ENCODE data around the gene SSNA1. TPM values are rescaled to one million over a fixed set of nuclear protein-coding genes. Genes with fewer than 3 reads are reported as not detected.

The SSNA1 gene
- total RNA-seq, 1 donor = 59.7 TPM

- H3K4me2 ChIP-seq (ENCODE audit: insufficient read depth, low read length) = no peak overlapping the region
- no peaks in the 10 kb centered on the region for H3K9me3 ChIP-seq (ENCODE audit: low read depth, low read length)
- peaks cover 64% of the 10 kb centered on the region for H3K27me3 ChIP-seq (ENCODE audit: insufficient read depth, low read length)
- no peaks in the 10 kb centered on the region for H3K36me3 ChIP-seq (ENCODE audit: insufficient read depth, low read length)
- TF ChIP-seq CTCF (IDR thresholded peaks at IDR 0.05; ENCODE audit: extremely low read depth, low read depth, low read length) = no peak
- no peak overlapping the region for H3K4me3 ChIP-seq (ENCODE audit: insufficient read depth, low read length)
- DNase-seq (ENCODE audit: insufficient read length, low spot score, missing footprints) = peak; percentile 93
- H4K20me1 ChIP-seq (ENCODE audit: insufficient read depth, low read length) = no peaks in the 10 kb centered on the region
- H3K27ac ChIP-seq (ENCODE audit: low read depth, low read length) = no peak overlapping the region
- no peaks in the 10 kb centered on the region for H3K79me2 ChIP-seq (ENCODE audit: insufficient read depth, low read length)
- no peak overlapping the region for H2AFZ ChIP-seq (ENCODE audit: low read length)
- no peaks in the 10 kb centered on the region for H3K4me1 ChIP-seq (ENCODE audit: insufficient read depth, low read length)
Measured at GRCh38 chr9:137167277-137167746, 21.2 kb upstream of the SSNA1 start.

- H3K27me3 ChIP-seq (ENCODE audit: insufficient read depth, low read length) = peaks cover 61% of the 10 kb centered on the region
- no peak overlapping the region for H3K4me2 ChIP-seq (ENCODE audit: insufficient read depth, low read length)
Measured at GRCh38 chr9:137167747-137168572, 20.5 kb upstream of the SSNA1 start.

GRCh38 chr9:137168573-137168903, 19.9 kb upstream of the SSNA1 start:
- Histone ChIP-seq H3K27me3 (ENCODE audit: insufficient read depth, low read length) (peaks cover 59% of the 10 kb centered on the region), H3K4me3 (ENCODE audit: insufficient read depth, low read length) (no peak overlapping the region)
- DNase-seq (ENCODE audit: insufficient read length, low spot score, missing footprints) = peak; percentile 93

More at GRCh38 chr9:137167747-137168572, 20.5 kb upstream of the SSNA1 start:
- Histone ChIP-seq H3K27ac (ENCODE audit: low read depth, low read length) (no peak overlapping the region), H2AFZ (ENCODE audit: low read length) (no peak overlapping the region), H3K4me1 (ENCODE audit: insufficient read depth, low read length) (no peaks in the 10 kb centered on the region), H3K4me3 (ENCODE audit: insufficient read depth, low read length) (no peak overlapping the region), H3K9me3 (ENCODE audit: low read depth, low read length) (no peaks in the 10 kb centered on the region), H3K79me2 (ENCODE audit: insufficient read depth, low read length) (no peaks in the 10 kb centered on the region), H4K20me1 (ENCODE audit: insufficient read depth, low read length) (no peaks in the 10 kb centered on the region), H3K36me3 (ENCODE audit: insufficient read depth, low read length) (no peaks in the 10 kb centered on the region)
- DNase-seq (ENCODE audit: insufficient read length, low spot score, missing footprints) = peak; percentile 88
- no peak for TF ChIP-seq CTCF (IDR thresholded peaks at IDR 0.05; ENCODE audit: extremely low read depth, low read depth, low read length)

More at GRCh38 chr9:137168573-137168903, 19.9 kb upstream of the SSNA1 start:
- Histone ChIP-seq H3K4me2 (ENCODE audit: insufficient read depth, low read length) (no peak overlapping the region), H3K9me3 (ENCODE audit: low read depth, low read length) (no peaks in the 10 kb centered on the region), H3K36me3 (ENCODE audit: insufficient read depth, low read length) (no peaks in the 10 kb centered on the region), H3K79me2 (ENCODE audit: insufficient read depth, low read length) (no peaks in the 10 kb centered on the region), H2AFZ (ENCODE audit: low read length) (no peak overlapping the region), H3K4me1 (ENCODE audit: insufficient read depth, low read length) (no peaks in the 10 kb centered on the region), H4K20me1 (ENCODE audit: insufficient read depth, low read length) (no peaks in the 10 kb centered on the region), H3K27ac (ENCODE audit: low read depth, low read length) (no peak overlapping the region)
- TF ChIP-seq CTCF (IDR thresholded peaks at IDR 0.05; ENCODE audit: extremely low read depth, low read depth, low read length) = no peak
